Endothelial cell of umbilical vein (primary cell): Measurements from ENCODE around the gene PRKAG2. TPM values are rescaled to one million over a fixed set of nuclear protein-coding genes. Genes with fewer than 3 reads are reported as not detected.

Experiments
- BruUV-seq: library from RNA; stranded (reverse); fragments of 400-500 nt; replicated peaks from 2 replicates; lab custom pipeline; 2021; lab: Mats Ljungman, UMichigan
- CTCF ChIA-PET: fragments of 300-600, 350-600 bp; sonication (Branson Sonifier 250); formaldehyde crosslinking; loops from one replicate; lab custom pipeline; 2021; ENCODE audit warnings: antibody characterized with exemption, inconsistent platforms; lab: Charles Lee
- POLR2A ChIA-PET: fragments of 300-600, 350-600 bp; sonication (Branson Sonifier 250); formaldehyde crosslinking; loops from one replicate; lab custom pipeline; 2021; ENCODE audit warnings: antibody characterized with exemption, inconsistent platforms; lab: Charles Lee
- DNase-seq: peaks from one replicate; pipeline ENCODE4 v3.0.0-alpha.2; 2011; ENCODE audit warnings: low read depth, low spot score
- FAIRE-seq: peaks from 2 replicates; lab custom pipeline; 2011; peaks lifted over from hg19 to GRCh38; lab: Jason Lieb, UNC
- H2AFZ ChIP-seq: 2 replicates; pipeline ENCODE4 v1.6.0; 2012; ENCODE audit warnings: low read depth, low read length, control low read depth, inconsistent platforms
- H3K27ac ChIP-seq: 2 replicates; pipeline ENCODE4 v1.5.1; 2011; ENCODE audit warnings: low read depth, mild to moderate bottlenecking, control low read depth, low read length, moderate library complexity; ENCODE audit not compliant: insufficient read depth
- H3K27me3 ChIP-seq, 2 experiments: 2 replicates each; pipeline versions ENCODE4 v1.6.0 to v1.6.1; 2011; ENCODE audit warnings: low read length in 2 of 2, mixed read lengths in 1 of 2; ENCODE audit not compliant: control insufficient read depth in 2 of 2, insufficient read depth in 2 of 2
- H3K36me3 ChIP-seq, 2 experiments: 2 replicates in 1 of 2; 3 replicates in 1 of 2; pipeline ENCODE4 v1.5.1; 2011; ENCODE audit warnings: low read length in 2 of 2, mild to moderate bottlenecking in 1 of 2, moderate library complexity in 1 of 2; ENCODE audit not compliant: control insufficient read depth in 2 of 2, insufficient read depth in 2 of 2; ENCODE audit errors: extremely low read depth in 1 of 2
- H3K4me1 ChIP-seq: 3 replicates; pipeline ENCODE4 v1.5.1; 2011; ENCODE audit warnings: mild to moderate bottlenecking, low read length; ENCODE audit not compliant: control insufficient read depth, insufficient read depth; ENCODE audit errors: extremely low read depth
- H3K4me2 ChIP-seq: 2 replicates; pipeline ENCODE4 v1.6.1; 2011; ENCODE audit warnings: low read length, control low read depth, mixed read lengths; ENCODE audit not compliant: insufficient read depth
- H3K4me3 ChIP-seq, 3 experiments: fragments of 200-600 bp in 1 of 3; sonication (generic), shearing (Covaris generic) in 1 of 3; replicated peaks in 1 of 3; 2 replicates each; pipeline ENCODE4 v1.5.1; 2011 to 2016; ENCODE audit warnings: control low read depth in 3 of 3, low read length in 3 of 3, mild to moderate bottlenecking in 2 of 3, inconsistent platforms in 1 of 3, low read depth in 1 of 3, moderate library complexity in 1 of 3; ENCODE audit not compliant: insufficient read depth in 1 of 3
- H3K79me2 ChIP-seq: 2 replicates; pipeline ENCODE4 v1.6.0; 2012; ENCODE audit warnings: low read length, inconsistent platforms; ENCODE audit not compliant: control insufficient read depth, insufficient read depth
- H3K9ac ChIP-seq: replicated peaks from 2 replicates; pipeline ENCODE3; 2011; ENCODE audit warnings: low read length, control low read depth; ENCODE audit not compliant: insufficient read depth; ENCODE audit errors: extremely low read depth
- H3K9me1 ChIP-seq: replicated peaks from 3 replicates; pipeline ENCODE4 v1.6.0; 2011; ENCODE audit warnings: mild to moderate bottlenecking, low read length; ENCODE audit not compliant: control insufficient read depth, insufficient read depth; ENCODE audit errors: extremely low read depth
- H3K9me3 ChIP-seq: replicated peaks from 2 replicates; pipeline ENCODE4 v1.5.1; 2012; ENCODE audit warnings: low read length, inconsistent platforms; ENCODE audit not compliant: control insufficient read depth, insufficient read depth
- H4K20me1 ChIP-seq: replicated peaks from 2 replicates; pipeline ENCODE3; 2011; ENCODE audit warnings: mild to moderate bottlenecking, low read length; ENCODE audit not compliant: control insufficient read depth, insufficient read depth; ENCODE audit errors: extremely low read depth
- EZH2 ChIP-seq: IDR thresholded peaks from 2 replicates; pipeline ENCODE4 v1.6.1; 2012; ENCODE audit warnings: borderline replicate concordance, low read depth, mild to moderate bottlenecking, moderate library complexity, low read length, inconsistent platforms; ENCODE audit not compliant: severe bottlenecking
- FOS ChIP-seq: IDR thresholded peaks from 2 replicates; pipeline ENCODE4 v1.6.1; 2011; ENCODE audit warnings: mild to moderate bottlenecking, low read length, moderate library complexity, borderline replicate concordance; ENCODE audit not compliant: insufficient read depth
- GATA2 ChIP-seq: IDR thresholded peaks from 2 replicates; pipeline ENCODE4 v1.7.0; 2011; ENCODE audit warnings: low read depth, mild to moderate bottlenecking, moderate library complexity, mixed read lengths, low read length; ENCODE audit not compliant: insufficient read length, insufficient read depth
- JUN ChIP-seq: IDR thresholded peaks from 2 replicates; pipeline ENCODE4 v1.6.1; 2011; ENCODE audit warnings: borderline replicate concordance, low read depth; ENCODE audit not compliant: insufficient read length, insufficient read depth
- MAX ChIP-seq: IDR thresholded peaks from 2 replicates; pipeline ENCODE4 v1.6.1; 2011; ENCODE audit not compliant: insufficient read depth, insufficient read length
- MYC ChIP-seq: IDR thresholded peaks from one replicate; pipeline ENCODE4 v1.6.1; 2011; ENCODE audit warnings: mild to moderate bottlenecking, low read depth, low read length
- POLR2A ChIP-seq: IDR thresholded peaks from 2 replicates; pipeline ENCODE4 v1.6.1; 2012; ENCODE audit warnings: low read depth, mild to moderate bottlenecking, control low read depth, low read length
- POLR2AphosphoS5 ChIP-seq: IDR thresholded peaks from 2 replicates; pipeline ENCODE4 v1.6.1; 2012; ENCODE audit warnings: low read depth, mild to moderate bottlenecking, control low read depth, low read length, moderate library complexity; ENCODE audit not compliant: insufficient read depth
- dilution Hi-C: fragments of 300-500 bp; cut with MboI; formaldehyde crosslinking; loops from one replicate; pipeline ENCODE4 v1.15.0; 2019; ENCODE audit warnings: low sequenced_read_pairs; ENCODE audit not compliant: extremely low pct_ligation_motif_present
- intact Hi-C: fragments of 100-400 bp; cut with micrococcal nuclease; formaldehyde crosslinking; loops from one replicate; pipeline ENCODE4 v1.10.0; 2022
- polyA plus RNA-seq, 4 experiments: library from polyadenylated mRNA; depleted of rRNA in 3 of 4; stranded (reverse) in 3 of 4; unstranded in 1 of 4; fragments of >200 nt; gene quantifications; 2 replicates each; pipeline versions ENCODE4 v1.2.1 to v1.2.3, GENCODE V29; 2011 to 2012; ENCODE audit warnings: missing spikeins in 1 of 4
- total RNA-seq: library from RNA; stranded (reverse); gene quantifications from 2 replicates; pipeline ENCODE4 v1.2.3, GENCODE V29; 2021

Gene PRKAG2
- total and polyA plus RNA-seq, 2 donors (not counting 3 experiments of a cell fraction or from before 2014, with no cell fraction given): 19.3 to 51.5 TPM

DNA sequence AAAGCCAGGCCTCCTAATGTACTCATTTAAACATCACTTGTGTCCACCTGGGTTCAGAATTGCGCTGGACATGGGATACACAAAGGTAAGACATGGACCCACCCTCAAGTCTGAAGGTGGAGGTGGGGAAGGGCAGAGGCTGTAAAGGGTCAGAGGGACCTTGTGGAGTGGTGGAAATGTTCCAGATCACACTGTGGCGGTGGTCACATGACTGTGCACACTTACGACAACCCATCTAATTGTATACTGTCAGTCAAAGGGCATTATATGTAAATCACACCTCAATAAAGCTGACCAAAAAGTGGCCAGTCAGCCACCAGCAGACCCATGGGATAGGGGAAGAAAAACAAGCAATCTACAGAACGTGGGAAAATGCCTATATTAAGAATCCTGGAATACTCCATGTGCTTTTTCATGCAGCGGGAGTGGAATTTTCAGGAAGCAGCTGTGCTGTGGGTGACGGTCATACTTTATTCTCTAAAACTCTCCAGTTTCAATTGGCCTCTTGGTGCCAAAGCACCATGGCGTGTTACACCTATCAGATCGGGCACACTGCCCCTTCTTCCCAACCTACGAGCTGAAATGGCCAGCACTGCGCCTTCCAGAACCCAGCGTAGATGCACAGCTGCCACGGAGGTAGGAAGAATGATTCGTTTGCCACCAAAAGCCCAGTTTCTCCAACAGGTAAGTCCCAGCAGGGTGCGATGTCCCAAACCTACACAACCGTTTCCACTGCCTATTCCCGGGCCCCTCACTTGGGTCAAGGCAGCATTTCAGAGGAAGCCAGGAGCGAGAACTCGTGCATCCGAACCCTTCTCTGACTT, 69.8 kb downstream of the PRKAG2 start:
- Histone ChIP-seq H3K79me2 (no peaks in the 10 kb centered on the region), H3K9me3 (no peaks in the 10 kb centered on the region), H3K4me1 (no peaks in the 10 kb centered on the region), H3K27ac (no peak overlapping the region), H3K4me3 (no peak overlapping the region), H3K9me1 (no peaks in the 10 kb centered on the region), H2AFZ (no peak overlapping the region), H3K4me2 (no peak overlapping the region), H3K9ac (no peak overlapping the region), H3K27me3 (peaks cover 3 to 7% of the 10 kb centered on the region in 2 experiments), H3K36me3 (no peaks in the 10 kb centered on the region), H4K20me1 (no peaks in the 10 kb centered on the region)
- POLR2A ChIA-PET: no interaction called here
- TF ChIP-seq POLR2AphosphoS5 (no peak), POLR2A (no peak), MYC (no peak), GATA2 (no peak)
- FAIRE-seq (no peak), DNase-seq (no peak)
- no TSS peak for BruUV-seq
- CTCF ChIA-PET: interaction anchor here (0.8 to 2.4 kb wide), 2 partner anchors 15 to 24 kb away, joined by 3 to 8 read pairs; no protein-coding TSS in a partner anchor
- dilution Hi-C loops (no loop called here), intact Hi-C loops (no loop called here)

GRCh38 chr7:151806204-151806603, 70.7 kb downstream of the PRKAG2 start:
- CTCF ChIA-PET: interaction anchor here (0.8 to 2.4 kb wide), 3 partner anchors 14 to 220 kb away, joined by 3 to 8 read pairs (median 4); no protein-coding TSS in a partner anchor
- H3K9me3 ChIP-seq: no peaks in the 10 kb centered on the region

More at GRCh38 chr7:151806204-151806603, 70.7 kb downstream of the PRKAG2 start:
- Histone ChIP-seq H3K79me2 (no peaks in the 10 kb centered on the region), H3K27ac (no peak overlapping the region), H4K20me1 (no peaks in the 10 kb centered on the region), H3K4me2 (no peak overlapping the region), H3K27me3 (peaks cover 3 to 7% of the 10 kb centered on the region in 2 experiments), H3K9me1 (no peaks in the 10 kb centered on the region), H3K4me3 (no peak overlapping the region), H3K4me1 (no peaks in the 10 kb centered on the region), H3K9ac (no peak overlapping the region), H2AFZ (no peak overlapping the region), H3K36me3 (no peaks in the 10 kb centered on the region)
- FAIRE-seq (no peak), DNase-seq (peak; percentile 24)
- POLR2A ChIA-PET: no interaction called here
- BruUV-seq: no TSS peak
- intact Hi-C loops: no loop called here
- dilution Hi-C loops: no loop called here
- TF ChIP-seq JUN (no peak), MYC (no peak), EZH2 (no peak), FOS (no peak), MAX (no peak)
